Endodermal cell (in vitro differentiated cells): ENCODE data around the gene MAN1A2. TPM values are rescaled to one million over a fixed set of nuclear protein-coding genes. Genes with fewer than 3 reads are reported as not detected.

Source experiments
- DNase-seq: peaks from one replicate; pipeline ENCODE4 v3.0.0-alpha.2; 2017
- H3K27ac ChIP-seq: 2 replicates; pipeline ENCODE4 v1.5.1; 2013; ENCODE audit warnings: mild to moderate bottlenecking, low read depth, low read length, moderate library complexity
- H3K27me3 ChIP-seq: 2 replicates; pipeline ENCODE4 v1.6.1; 2013; ENCODE audit warnings: mild to moderate bottlenecking, low read length, moderate library complexity; ENCODE audit not compliant: insufficient read depth, control insufficient read depth, poor library complexity, severe bottlenecking
- H3K36me3 ChIP-seq: 2 replicates; pipeline ENCODE4 v1.7.0; 2013; ENCODE audit warnings: mild to moderate bottlenecking, low read length, moderate library complexity; ENCODE audit not compliant: control insufficient read depth, insufficient read depth
- H3K4me1 ChIP-seq: one replicate; pipeline ENCODE4 v1.7.0; 2013; ENCODE audit warnings: low read length; ENCODE audit not compliant: control insufficient read depth, insufficient read depth
- H3K4me3 ChIP-seq: 2 replicates; pipeline ENCODE4 v1.5.1; 2013; ENCODE audit warnings: mild to moderate bottlenecking, low read length, moderate library complexity
- H3K9ac ChIP-seq: 2 replicates; pipeline ENCODE4 v1.6.1; 2013; ENCODE audit warnings: mild to moderate bottlenecking, low read length, moderate library complexity; ENCODE audit not compliant: poor library complexity, severe bottlenecking; ENCODE audit errors: extremely low read depth
- H3K9me3 ChIP-seq: 2 replicates; pipeline ENCODE4 v1.6.1; 2013; ENCODE audit warnings: mild to moderate bottlenecking, low read length, moderate library complexity; ENCODE audit not compliant: control insufficient read depth
- H3K27ac Mint-ChIP-seq: 2 replicates; pipeline ENCODE4 v1.8.0; 2020; ENCODE audit warnings: mixed read lengths
- H3K27me3 Mint-ChIP-seq: 2 replicates; pipeline ENCODE4 v1.8.0; 2021; ENCODE audit warnings: mild to moderate bottlenecking, mixed read lengths; ENCODE audit not compliant: insufficient read depth
- H3K36me3 Mint-ChIP-seq: 2 replicates; pipeline ENCODE4 v1.8.0; 2020; ENCODE audit warnings: low read depth, mixed read lengths
- H3K4me1 Mint-ChIP-seq: 2 replicates; pipeline ENCODE4 v1.8.0; 2020; ENCODE audit warnings: mixed read lengths
- H3K4me3 Mint-ChIP-seq: 2 replicates; pipeline ENCODE4 v1.8.0; 2020; ENCODE audit warnings: mild to moderate bottlenecking, moderate library complexity, mixed read lengths
- H3K9me3 Mint-ChIP-seq: 2 replicates; pipeline ENCODE4 v1.8.0; 2020; ENCODE audit warnings: mild to moderate bottlenecking, mixed read lengths
- WGBS, 2 experiments: methylation state at CpG; one replicate each; pipeline versions ENCODE4 v1.1.5 to v1.1.7; 2013; ENCODE audit warnings: missing lambda C conversion rate in 2 of 2, mixed read lengths in 1 of 2; ENCODE audit not compliant: insufficient coverage in 1 of 2, insufficient read length in 1 of 2; 5-methylcytosine and 5-hydroxymethylcytosine counted together
- total RNA-seq, 2 donors: library from RNA; stranded (reverse); fragmentation: NEBNext Ultra II Directional in 1 of 2; extraction: Animal tissue kit (Norgen Biotek cat#: 25700) in 1 of 2; gene quantifications; 2 replicates in 1 of 2; 3 replicates in 1 of 2; pipeline ENCODE4 v1.2.1, GENCODE V29; 2021
- TF ChIP-seq, protein P1 (sequence below): fragments of 200-600 bp; sonication (generic); conservative IDR thresholded peaks from 2 replicates; pipeline ENCODE4 v1.5.0; 2021; ENCODE audit warnings: antibody characterized with exemption, mild to moderate bottlenecking

MAN1A2 gene
- total RNA-seq, 2 donors from 2014 or later = 33.3 to 40.9 TPM

DNA sequence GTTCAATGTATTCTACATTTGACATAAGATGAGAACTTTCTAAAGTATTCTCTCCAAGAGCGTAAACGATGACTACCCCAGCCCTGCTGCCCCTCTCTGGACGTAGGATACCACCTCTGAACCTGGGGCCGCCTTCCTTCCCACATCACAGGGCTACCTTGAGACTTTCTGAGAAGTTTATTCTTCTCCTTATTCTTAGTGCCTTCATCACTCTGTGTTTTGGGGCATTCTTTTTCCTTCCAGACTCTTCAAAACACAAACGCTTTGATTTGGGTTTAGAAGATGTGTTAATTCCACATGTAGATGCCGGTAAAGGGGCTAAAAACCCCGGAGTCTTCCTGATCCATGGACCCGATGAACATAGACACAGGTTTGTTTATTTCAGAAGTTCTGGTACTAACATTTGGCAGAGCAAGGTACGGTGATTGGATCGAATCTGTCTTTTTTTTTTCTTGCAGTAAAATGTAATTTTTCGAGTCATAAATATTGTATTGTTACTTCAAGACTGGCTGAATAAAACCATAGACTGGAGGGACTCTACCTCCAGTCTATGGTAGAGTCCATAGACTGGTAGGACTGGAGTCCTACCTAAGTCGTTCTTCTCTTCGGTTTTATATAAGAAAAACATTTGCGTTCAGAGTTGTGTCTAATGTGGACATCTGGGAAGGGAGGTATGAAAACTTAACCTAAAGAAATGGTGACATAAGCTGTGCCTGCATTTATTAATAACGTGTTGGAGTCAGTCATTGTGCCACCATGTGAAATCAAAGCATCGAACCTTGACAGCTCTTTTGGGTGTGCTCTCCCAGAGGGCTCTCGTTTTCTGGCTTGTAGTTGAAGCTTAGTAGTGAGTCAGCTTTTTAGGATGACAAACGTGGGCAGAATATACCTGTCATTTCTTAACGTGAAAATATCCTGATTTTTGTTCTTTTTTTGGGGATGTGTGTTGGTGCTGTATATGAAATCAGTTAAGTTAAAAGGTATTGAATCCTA is 1.2 kb downstream of the MAN1A2 start:
- Mint-ChIP-seq H3K27ac (no peak overlapping the region), H3K9me3 (no peaks in the 10 kb centered on the region), H3K4me1 (peaks cover 41% of the 10 kb centered on the region), H3K4me3 (peak overlapping the region; percentile 69), H3K27me3 (peaks cover 2% of the 10 kb centered on the region), H3K36me3 (no peaks in the 10 kb centered on the region)
- Histone ChIP-seq H3K9me3 (no peaks in the 10 kb centered on the region), H3K36me3 (no peaks in the 10 kb centered on the region), H3K4me1 (no peaks in the 10 kb centered on the region), H3K27ac (no peak overlapping the region), H3K4me3 (peak overlapping the region; percentile 95), H3K9ac (peak overlapping the region; percentile 32), H3K27me3 (no peaks in the 10 kb centered on the region)
- TF ChIP-seq, protein P1, sequence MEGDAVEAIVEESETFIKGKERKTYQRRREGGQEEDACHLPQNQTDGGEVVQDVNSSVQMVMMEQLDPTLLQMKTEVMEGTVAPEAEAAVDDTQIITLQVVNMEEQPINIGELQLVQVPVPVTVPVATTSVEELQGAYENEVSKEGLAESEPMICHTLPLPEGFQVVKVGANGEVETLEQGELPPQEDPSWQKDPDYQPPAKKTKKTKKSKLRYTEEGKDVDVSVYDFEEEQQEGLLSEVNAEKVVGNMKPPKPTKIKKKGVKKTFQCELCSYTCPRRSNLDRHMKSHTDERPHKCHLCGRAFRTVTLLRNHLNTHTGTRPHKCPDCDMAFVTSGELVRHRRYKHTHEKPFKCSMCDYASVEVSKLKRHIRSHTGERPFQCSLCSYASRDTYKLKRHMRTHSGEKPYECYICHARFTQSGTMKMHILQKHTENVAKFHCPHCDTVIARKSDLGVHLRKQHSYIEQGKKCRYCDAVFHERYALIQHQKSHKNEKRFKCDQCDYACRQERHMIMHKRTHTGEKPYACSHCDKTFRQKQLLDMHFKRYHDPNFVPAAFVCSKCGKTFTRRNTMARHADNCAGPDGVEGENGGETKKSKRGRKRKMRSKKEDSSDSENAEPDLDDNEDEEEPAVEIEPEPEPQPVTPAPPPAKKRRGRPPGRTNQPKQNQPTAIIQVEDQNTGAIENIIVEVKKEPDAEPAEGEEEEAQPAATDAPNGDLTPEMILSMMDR = no peak
- 8 to 11% methylated on average over 15 to 19 of the region's 19 CpGs for WGBS, 2 experiments
- no peak for DNase-seq

GRCh38 chr1:117370071-117370470 is 2.8 kb downstream of the MAN1A2 start:
- no peak overlapping the region for H3K9ac ChIP-seq
- WGBS, 2 experiments = 72 to 85% methylated on average over 2 of the region's 2 CpGs

DNA sequence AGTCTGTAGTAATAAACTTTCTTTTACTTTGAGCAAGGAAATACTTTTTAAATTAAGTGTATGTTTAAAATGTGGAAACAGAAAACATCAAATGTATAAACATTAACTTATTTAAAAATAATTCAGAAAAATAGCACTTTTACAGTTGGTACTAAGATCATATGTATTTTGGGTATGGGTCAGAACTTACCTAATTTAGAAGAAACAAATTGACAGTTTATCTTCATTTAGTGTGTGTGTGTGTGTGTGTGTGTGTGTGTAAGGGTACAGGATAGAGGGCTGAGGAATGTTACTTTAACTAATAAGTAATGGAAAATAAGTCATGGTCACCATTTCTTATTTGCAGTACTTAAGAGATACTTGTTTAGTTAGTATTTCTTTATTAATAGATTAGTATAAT is 3.3 kb downstream of the MAN1A2 start:
- H3K4me1 ChIP-seq = no peaks in the 10 kb centered on the region
- peaks cover 32% of the 10 kb centered on the region for H3K4me1 Mint-ChIP-seq
- H3K4me3 ChIP-seq = peak overlapping the region; percentile 95
- peak overlapping the region; percentile 69 for H3K4me3 Mint-ChIP-seq
- no peaks in the 10 kb centered on the region for H3K9me3 Mint-ChIP-seq
- no peaks in the 10 kb centered on the region for H3K27me3 ChIP-seq
- no peak overlapping the region for H3K27ac ChIP-seq
- H3K27ac Mint-ChIP-seq = no peak overlapping the region
- H3K9ac ChIP-seq = no peak overlapping the region
- H3K36me3 ChIP-seq = no peaks in the 10 kb centered on the region
- no peaks in the 10 kb centered on the region for H3K36me3 Mint-ChIP-seq
- peaks cover 2% of the 10 kb centered on the region for H3K27me3 Mint-ChIP-seq
- no peak for DNase-seq
- H3K9me3 ChIP-seq = no peaks in the 10 kb centered on the region
- TF ChIP-seq, protein P1 = no peak

More at GRCh38 chr1:117370071-117370470, 2.8 kb downstream of the MAN1A2 start:
- no peaks in the 10 kb centered on the region for H3K36me3 ChIP-seq
- TF ChIP-seq, protein P1 = no peak
- peaks cover 34% of the 10 kb centered on the region for H3K4me1 Mint-ChIP-seq
- no peak overlapping the region for H3K27ac Mint-ChIP-seq
- H3K4me3 ChIP-seq = peak overlapping the region; percentile 95
- no peak overlapping the region for H3K27ac ChIP-seq
- H3K4me1 ChIP-seq = no peaks in the 10 kb centered on the region
- peak overlapping the region; percentile 69 for H3K4me3 Mint-ChIP-seq
- DNase-seq = no peak
- H3K9me3 ChIP-seq = no peaks in the 10 kb centered on the region
- H3K9me3 Mint-ChIP-seq = no peaks in the 10 kb centered on the region
- H3K27me3 ChIP-seq = no peaks in the 10 kb centered on the region
- no peaks in the 10 kb centered on the region for H3K36me3 Mint-ChIP-seq
- H3K27me3 Mint-ChIP-seq = peaks cover 2% of the 10 kb centered on the region
